DOHH2 (cell line): ENCODE measurements around the gene UNC5C.

Source experiments
- EZH2phosphoT487 ChIP-seq: fragments of 200-600 bp; sonication (generic); IDR thresholded peaks from 2 replicates; pipeline ENCODE4 v1.6.1; 2017; ENCODE audit warnings: borderline replicate concordance, mild to moderate bottlenecking, antibody characterized with exemption, low read length, moderate library complexity, mixed read lengths
- TF ChIP-seq, protein P1 (sequence below): fragments of 200-600 bp; sonication (generic); IDR thresholded peaks from one replicate; pipeline ENCODE4 v1.5.1; 2014; ENCODE audit warnings: antibody characterized with exemption, mild to moderate bottlenecking, low read depth, low read length; ENCODE audit not compliant: poor library complexity, severe bottlenecking

DNA sequence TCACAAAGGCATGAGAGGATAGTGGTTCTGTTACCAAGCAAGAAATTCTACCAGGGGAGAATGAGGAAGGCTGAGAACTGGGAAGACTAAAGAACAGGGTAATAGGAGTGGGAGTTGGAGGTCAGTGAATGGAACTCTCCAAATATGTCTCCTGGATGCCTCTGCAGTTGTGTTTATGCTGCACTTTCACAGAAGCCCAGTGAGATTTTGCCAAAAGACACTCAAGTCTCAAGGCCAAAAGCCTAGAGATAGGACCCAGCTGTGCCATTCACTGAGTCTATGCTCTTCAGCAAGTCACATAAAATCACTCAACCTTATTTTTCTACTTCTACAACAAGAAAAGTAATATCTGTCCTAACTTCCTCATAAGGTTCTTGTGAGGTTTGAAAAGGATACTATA lies 285.4 kb downstream of the UNC5C start:
- TF ChIP-seq, protein P1, sequence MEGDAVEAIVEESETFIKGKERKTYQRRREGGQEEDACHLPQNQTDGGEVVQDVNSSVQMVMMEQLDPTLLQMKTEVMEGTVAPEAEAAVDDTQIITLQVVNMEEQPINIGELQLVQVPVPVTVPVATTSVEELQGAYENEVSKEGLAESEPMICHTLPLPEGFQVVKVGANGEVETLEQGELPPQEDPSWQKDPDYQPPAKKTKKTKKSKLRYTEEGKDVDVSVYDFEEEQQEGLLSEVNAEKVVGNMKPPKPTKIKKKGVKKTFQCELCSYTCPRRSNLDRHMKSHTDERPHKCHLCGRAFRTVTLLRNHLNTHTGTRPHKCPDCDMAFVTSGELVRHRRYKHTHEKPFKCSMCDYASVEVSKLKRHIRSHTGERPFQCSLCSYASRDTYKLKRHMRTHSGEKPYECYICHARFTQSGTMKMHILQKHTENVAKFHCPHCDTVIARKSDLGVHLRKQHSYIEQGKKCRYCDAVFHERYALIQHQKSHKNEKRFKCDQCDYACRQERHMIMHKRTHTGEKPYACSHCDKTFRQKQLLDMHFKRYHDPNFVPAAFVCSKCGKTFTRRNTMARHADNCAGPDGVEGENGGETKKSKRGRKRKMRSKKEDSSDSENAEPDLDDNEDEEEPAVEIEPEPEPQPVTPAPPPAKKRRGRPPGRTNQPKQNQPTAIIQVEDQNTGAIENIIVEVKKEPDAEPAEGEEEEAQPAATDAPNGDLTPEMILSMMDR: no peak
- no peak for TF ChIP-seq EZH2phosphoT487
